ENCODE results near the gene RAMACL.

GRCh38 chr6:166569206-166569605 is 17.3 kb downstream of the RAMACL start:
- TF ChIP-seq POLR2AphosphoS5 (IDR thresholded peaks at IDR 0.05; ENCODE audit: low read depth, low read length), result no peak
- TF ChIP-seq CTCF (IDR thresholded peaks at IDR 0.05), result no peak
- TF ChIP-seq REST (IDR thresholded peaks at IDR 0.05; ENCODE audit: insufficient read depth in 1 of 2, low read depth in 2 of 2, low read length in 1 of 2), result no peak
